Omental fat pad (tissue), 4 donors: Measurements from ENCODE around the gene TMEM273. TPM values are rescaled to one million over a fixed set of nuclear protein-coding genes. Genes with fewer than 3 reads are reported as not detected.
A peak's percentile ranks its signal among the peaks of the same experiment; 100 is the strongest.

Experiments used
- ATAC-seq: fragments of 150-250 bp; one replicate; pipeline ENCODE4 v1.9.1; 2016; ENCODE audit warnings: mild to moderate bottlenecking, moderate library complexity; ENCODE audit not compliant: low FRiP score
- DNase-seq: peaks from one replicate; pipeline ENCODE4 v3.0.0-alpha.2; 2019; ENCODE audit warnings: low spot score
- total RNA-seq, 4 donors: library from RNA; depleted of rRNA; stranded (reverse); fragments of >200 nt; gene quantifications; one replicate each; pipeline ENCODE4 v1.1.0, GENCODE V29; 2016
- TF ChIP-seq, protein P1 (sequence below), 3 donors: fragments of 450-650 bp; IDR thresholded peaks; one replicate each; pipeline ENCODE4 v1.5.1; 2016 to 2017; ENCODE audit warnings: antibody characterized with exemption in 3 of 3, mild to moderate bottlenecking in 3 of 3, moderate library complexity in 2 of 3

The TMEM273 gene
- total RNA-seq, 4 donors from 2014 or later, result 12.2 to 74.4 (median 34.1) TPM

DNA sequence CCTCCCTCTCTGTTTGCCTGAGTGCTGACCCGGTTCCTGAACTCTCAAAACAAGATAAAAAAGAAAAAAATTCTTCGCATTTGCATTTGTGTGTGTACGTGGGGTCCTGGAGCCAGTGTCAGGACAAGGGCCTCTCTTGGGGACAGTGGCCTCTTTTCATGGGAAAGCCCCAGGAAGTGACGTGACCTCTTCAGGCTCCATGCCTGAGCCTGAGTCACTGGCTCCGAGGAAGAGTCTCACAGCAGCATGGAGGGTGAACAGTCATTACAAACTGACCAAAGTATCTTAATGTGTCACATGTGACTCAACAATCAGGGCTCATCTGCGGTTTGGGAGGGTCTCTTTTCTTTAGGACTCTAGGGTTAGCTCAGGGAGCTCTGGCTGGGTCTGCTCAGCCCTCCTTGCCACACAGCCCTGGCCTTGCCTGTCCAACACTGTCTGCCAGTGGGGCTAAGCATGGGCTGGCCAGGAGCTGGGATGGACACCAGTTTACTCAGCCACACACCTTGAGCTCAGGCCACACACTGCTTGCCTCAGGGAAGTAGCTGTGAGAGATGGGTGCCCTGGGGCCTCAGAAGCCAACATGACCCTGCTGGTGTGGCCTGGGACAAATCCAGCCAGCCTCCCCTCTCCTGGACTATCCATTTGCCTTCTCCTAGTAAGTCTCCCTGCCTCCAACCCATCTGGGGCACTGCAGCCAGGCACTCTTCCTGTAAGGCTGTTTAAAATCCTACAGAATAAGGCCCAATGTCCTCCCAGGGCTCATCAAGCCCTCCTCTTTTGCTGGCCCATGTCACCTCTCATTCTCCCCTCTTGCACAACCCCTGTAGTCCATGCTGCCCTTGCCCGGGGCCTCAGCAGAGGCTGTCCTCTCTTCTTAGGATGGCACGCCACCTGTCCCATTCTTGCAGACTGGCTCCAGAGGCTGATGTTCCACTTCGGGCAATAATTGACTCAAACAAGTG is 10.5 kb downstream of the TMEM273 start:
- ATAC-seq (peak; percentile 72), DNase-seq (no peak)
- TF ChIP-seq, protein P1, sequence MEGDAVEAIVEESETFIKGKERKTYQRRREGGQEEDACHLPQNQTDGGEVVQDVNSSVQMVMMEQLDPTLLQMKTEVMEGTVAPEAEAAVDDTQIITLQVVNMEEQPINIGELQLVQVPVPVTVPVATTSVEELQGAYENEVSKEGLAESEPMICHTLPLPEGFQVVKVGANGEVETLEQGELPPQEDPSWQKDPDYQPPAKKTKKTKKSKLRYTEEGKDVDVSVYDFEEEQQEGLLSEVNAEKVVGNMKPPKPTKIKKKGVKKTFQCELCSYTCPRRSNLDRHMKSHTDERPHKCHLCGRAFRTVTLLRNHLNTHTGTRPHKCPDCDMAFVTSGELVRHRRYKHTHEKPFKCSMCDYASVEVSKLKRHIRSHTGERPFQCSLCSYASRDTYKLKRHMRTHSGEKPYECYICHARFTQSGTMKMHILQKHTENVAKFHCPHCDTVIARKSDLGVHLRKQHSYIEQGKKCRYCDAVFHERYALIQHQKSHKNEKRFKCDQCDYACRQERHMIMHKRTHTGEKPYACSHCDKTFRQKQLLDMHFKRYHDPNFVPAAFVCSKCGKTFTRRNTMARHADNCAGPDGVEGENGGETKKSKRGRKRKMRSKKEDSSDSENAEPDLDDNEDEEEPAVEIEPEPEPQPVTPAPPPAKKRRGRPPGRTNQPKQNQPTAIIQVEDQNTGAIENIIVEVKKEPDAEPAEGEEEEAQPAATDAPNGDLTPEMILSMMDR (IDR thresholded peaks at IDR 0.05), result no peak

DNA sequence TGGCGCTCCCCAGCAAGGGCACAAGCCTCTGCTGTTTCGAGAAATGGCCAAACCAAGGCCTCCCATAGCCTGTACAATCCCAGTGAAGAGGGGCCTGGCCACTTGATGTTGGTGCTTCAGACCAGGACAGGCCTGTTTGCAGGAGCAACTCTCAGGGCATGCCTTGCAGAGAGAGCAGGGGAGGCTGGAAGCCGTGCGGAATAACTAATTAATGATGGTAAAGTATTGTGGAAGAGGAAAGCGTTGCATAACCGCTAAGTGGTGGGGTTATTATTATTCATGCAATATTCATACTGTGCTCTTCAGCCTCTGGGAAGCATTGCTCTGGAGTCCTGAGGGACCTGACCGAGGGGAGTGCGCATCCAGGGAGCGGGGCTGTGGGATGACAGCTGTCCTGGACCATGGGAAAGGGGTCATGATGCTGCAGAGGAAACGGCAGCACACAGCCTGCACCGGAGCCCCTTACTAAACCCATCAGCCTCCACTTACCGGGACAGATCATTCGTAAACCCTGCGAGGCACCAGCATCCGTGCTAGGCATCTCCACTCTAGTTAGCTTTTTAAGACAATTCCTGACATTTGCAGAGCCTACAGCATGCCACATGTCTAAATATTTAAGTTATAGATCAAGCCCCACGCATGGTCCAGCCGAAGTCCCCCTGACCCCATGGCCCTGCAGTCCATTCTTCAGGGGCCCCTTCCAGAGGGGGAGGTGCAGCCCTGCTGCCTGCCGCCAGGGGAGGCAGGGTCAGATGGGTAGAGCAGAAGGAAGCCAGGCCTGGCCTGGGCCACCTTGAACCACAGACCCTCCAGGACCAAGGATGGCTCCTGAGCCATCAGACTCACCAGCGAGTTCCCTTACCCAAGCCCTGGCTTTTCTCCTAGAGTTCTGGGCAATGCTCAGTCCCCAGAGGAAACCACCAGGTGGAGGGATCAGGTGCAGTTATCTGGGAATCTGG is 11.6 kb downstream of the TMEM273 start:
- DNase-seq, result no peak
- no peak for ATAC-seq
- TF ChIP-seq, protein P1 (IDR thresholded peaks at IDR 0.05), result no peak

DNA sequence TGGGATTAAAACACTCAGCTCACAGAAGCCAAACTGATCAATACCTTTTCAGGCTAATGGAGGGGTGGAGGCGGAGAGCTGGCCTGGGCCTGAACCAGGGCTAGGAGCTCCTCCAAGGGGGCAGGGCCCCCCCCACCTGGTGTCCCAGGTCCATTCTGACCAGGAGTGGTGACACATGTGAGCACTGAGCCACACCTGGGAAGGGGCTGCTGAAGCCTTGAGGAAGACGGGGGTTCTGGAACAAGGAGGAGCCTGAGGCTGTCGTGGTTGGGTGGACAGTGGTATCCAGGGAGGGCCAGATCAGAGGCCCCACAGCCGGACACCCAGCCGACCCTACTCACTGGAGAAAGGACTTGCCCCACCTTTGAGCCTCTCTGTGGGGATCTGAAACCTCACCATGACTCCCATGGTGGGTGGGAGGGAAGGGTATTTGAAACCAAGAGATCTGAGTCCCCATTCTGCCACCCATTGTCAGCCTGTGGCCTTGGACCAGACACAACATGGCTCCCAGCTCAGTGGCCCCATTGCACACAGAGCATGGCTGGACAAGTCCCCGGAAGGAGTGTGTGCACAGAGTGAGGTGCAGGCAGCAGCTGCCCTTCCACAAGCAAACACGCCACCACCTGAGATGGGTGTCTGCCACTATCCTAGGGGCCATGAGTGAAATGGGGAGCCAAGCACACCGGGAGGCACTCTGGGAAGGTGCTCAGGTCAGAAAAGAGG is 12.4 kb downstream of the TMEM273 start:
- no peak for DNase-seq
- TF ChIP-seq, protein P1 (IDR thresholded peaks at IDR 0.05), result no peak
- no peak for ATAC-seq

GRCh38 chr10:49174926-49175500 is 13.2 kb downstream of the TMEM273 start:
- DNase-seq, result no peak
- no peak for ATAC-seq
- TF ChIP-seq, protein P1 (IDR thresholded peaks at IDR 0.05), result no peak

GRCh38 chr10:49174261-49174925 is 13.8 kb downstream of the TMEM273 start:
- DNase-seq, result no peak
- TF ChIP-seq, protein P1 (IDR thresholded peaks at IDR 0.05), result no peak
- ATAC-seq, result no peak

DNA sequence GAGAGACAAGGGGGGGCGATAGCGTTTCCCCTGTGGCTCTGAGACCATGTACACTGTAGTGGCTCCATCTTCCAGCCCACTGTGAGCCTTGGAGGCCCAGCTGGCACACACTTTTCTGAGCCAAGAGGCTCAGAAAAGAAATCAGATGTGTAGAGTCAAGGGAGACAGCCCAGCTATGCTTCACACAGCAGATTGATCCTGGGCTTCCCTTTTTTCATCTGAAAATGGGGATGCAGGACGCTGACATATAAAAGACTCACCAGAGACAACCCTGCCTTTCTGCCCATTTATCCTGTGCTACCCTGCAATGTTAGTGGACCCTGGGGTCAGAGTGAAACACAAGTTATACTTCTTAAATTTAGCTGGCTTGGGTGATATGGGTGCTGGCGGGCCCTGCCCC is 14.3 kb downstream of the TMEM273 start:
- no peak for DNase-seq
- TF ChIP-seq, protein P1 (IDR thresholded peaks at IDR 0.05), result no peak
- ATAC-seq, result no peak
